Caco-2 (cell line): ENCODE results near the gene TNNI2. TPM values are rescaled to one million over a fixed set of nuclear protein-coding genes. Genes with fewer than 3 reads are reported as not detected.

Experiments used
- BruUV-seq: library from RNA; stranded (reverse); fragments of 400-500 nt; replicated peaks from 2 replicates; lab custom pipeline; 2021; lab: Mats Ljungman, UMichigan
- CTCF ChIA-PET: fragments of 300-600 bp; sonication (Branson Sonifier 250); formaldehyde crosslinking; loops from one replicate; lab custom pipeline; 2022; ENCODE audit warnings: antibody characterized with exemption; lab: Charles Lee
- POLR2A ChIA-PET: fragments of 300-600 bp; sonication (Branson Sonifier 250); formaldehyde crosslinking; loops from one replicate; lab custom pipeline; 2022; ENCODE audit warnings: antibody characterized with exemption; lab: Charles Lee
- DNase-seq, 2 experiments: peaks; one replicate each; pipeline versions ENCODE4 v3.0.0 to v3.0.0-alpha.2; 2020 to 2022
- H3K27me3 ChIP-seq: replicated peaks from 2 replicates; pipeline ENCODE4 v1.6.0; 2011; ENCODE audit warnings: low read length; ENCODE audit not compliant: control insufficient read depth, insufficient read depth
- H3K36me3 ChIP-seq: 2 replicates; pipeline ENCODE4 v1.5.1; 2011; ENCODE audit warnings: low read length; ENCODE audit not compliant: control insufficient read depth, insufficient read depth
- H3K4me1 ChIP-seq: fragments of 250-450 bp; sonication (Bioruptor Pico); 2 replicates; pipeline ENCODE4 v1.5.1; 2020; ENCODE audit warnings: mild to moderate bottlenecking
- H3K4me3 ChIP-seq: 2 replicates; pipeline ENCODE4 v1.5.1; 2011; ENCODE audit warnings: low read depth, mild to moderate bottlenecking, control low read depth, low read length
- H3K9me3 ChIP-seq: fragments of 250-450 bp; sonication (Bioruptor Pico); 2 replicates; pipeline ENCODE4 v1.5.1; 2020; ENCODE audit warnings: mild to moderate bottlenecking, moderate library complexity
- H3K27ac Mint-ChIP-seq: one replicate; pipeline ENCODE4 v1.8.0; 2022; ENCODE audit warnings: mixed read lengths; ENCODE audit not compliant: unreplicated experiment
- H3K27me3 Mint-ChIP-seq: one replicate; pipeline ENCODE4 v1.8.0; 2022; ENCODE audit warnings: mixed read lengths; ENCODE audit not compliant: insufficient read depth, unreplicated experiment
- H3K36me3 Mint-ChIP-seq: one replicate; pipeline ENCODE4 v1.8.0; 2022; ENCODE audit warnings: mild to moderate bottlenecking, mixed read lengths; ENCODE audit not compliant: insufficient read depth, unreplicated experiment
- H3K4me1 Mint-ChIP-seq: one replicate; pipeline ENCODE4 v1.8.0; 2022; ENCODE audit warnings: low read depth, mixed read lengths; ENCODE audit not compliant: unreplicated experiment
- H3K4me3 Mint-ChIP-seq: one replicate; pipeline ENCODE4 v1.8.0; 2022; ENCODE audit warnings: mild to moderate bottlenecking, moderate library complexity, mixed read lengths; ENCODE audit not compliant: unreplicated experiment
- H3K9me3 Mint-ChIP-seq: one replicate; pipeline ENCODE4 v1.8.0; 2022; ENCODE audit warnings: mixed read lengths; ENCODE audit not compliant: unreplicated experiment
- intact Hi-C: fragments of 100-400 bp; cut with micrococcal nuclease; formaldehyde crosslinking; loops from one replicate; pipeline ENCODE4 v1.10.0; 2022; ENCODE audit not compliant: unreplicated experiment
- total RNA-seq: library from RNA; stranded (reverse); gene quantifications from 2 replicates; pipeline ENCODE4 v1.2.3, GENCODE V29; 2022
- TF ChIP-seq, protein P1 (sequence below), 2 experiments: fragments of 200-600 bp in 1 of 2; IDR thresholded peaks; 1 replicate in 1 of 2; 2 replicates in 1 of 2; pipeline versions ENCODE4 v1.5.1 to v1.8.0; 2011 to 2022; ENCODE audit warnings: antibody characterized with exemption in 1 of 2, control low read depth in 1 of 2, inconsistent platforms in 1 of 2, low read depth in 1 of 2, low read length in 1 of 2, mild to moderate bottlenecking in 1 of 2, moderate library complexity in 1 of 2; ENCODE audit not compliant: insufficient read depth in 1 of 2, severe bottlenecking in 1 of 2, unreplicated experiment in 1 of 2

The TNNI2 gene
- total RNA-seq, 1 experiment from 2014 or later, result 8.6 TPM

DNA sequence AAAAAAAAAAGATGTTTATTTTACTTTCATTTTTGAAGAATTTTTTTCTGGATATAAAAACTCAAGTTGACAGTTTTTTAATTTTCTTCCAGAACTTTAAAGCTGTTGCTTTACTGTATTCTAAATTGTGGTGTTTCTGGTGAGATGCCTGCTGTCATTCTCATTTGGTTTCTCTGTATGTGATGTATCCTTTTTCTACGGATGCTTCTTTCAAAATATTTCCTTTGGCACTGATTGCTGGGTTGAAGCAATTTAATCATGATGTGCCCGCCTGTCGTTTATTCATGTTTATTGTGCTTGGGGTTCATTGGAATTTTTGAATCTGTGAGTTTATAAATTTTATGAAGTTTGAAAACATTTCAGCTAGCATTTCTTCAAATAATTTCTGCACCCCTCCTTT is 45.7 kb upstream of the TNNI2 start:
- TF ChIP-seq, protein P1, sequence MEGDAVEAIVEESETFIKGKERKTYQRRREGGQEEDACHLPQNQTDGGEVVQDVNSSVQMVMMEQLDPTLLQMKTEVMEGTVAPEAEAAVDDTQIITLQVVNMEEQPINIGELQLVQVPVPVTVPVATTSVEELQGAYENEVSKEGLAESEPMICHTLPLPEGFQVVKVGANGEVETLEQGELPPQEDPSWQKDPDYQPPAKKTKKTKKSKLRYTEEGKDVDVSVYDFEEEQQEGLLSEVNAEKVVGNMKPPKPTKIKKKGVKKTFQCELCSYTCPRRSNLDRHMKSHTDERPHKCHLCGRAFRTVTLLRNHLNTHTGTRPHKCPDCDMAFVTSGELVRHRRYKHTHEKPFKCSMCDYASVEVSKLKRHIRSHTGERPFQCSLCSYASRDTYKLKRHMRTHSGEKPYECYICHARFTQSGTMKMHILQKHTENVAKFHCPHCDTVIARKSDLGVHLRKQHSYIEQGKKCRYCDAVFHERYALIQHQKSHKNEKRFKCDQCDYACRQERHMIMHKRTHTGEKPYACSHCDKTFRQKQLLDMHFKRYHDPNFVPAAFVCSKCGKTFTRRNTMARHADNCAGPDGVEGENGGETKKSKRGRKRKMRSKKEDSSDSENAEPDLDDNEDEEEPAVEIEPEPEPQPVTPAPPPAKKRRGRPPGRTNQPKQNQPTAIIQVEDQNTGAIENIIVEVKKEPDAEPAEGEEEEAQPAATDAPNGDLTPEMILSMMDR (IDR thresholded peaks at IDR 0.05; ENCODE audit: insufficient read depth in 1 of 2, low read depth in 1 of 2, low read length in 1 of 2, severe bottlenecking in 1 of 2, unreplicated experiment in 1 of 2), result no peak
- Mint-ChIP-seq H3K27ac (no peak overlapping the region), H3K36me3 (no peaks in the 10 kb centered on the region), H3K4me1 (peaks cover 12% of the 10 kb centered on the region), H3K9me3 (peaks cover 9% of the 10 kb centered on the region), H3K4me3 (no peak overlapping the region), H3K27me3 (no peaks in the 10 kb centered on the region)
- ChIA-PET POLR2A (no interaction called here), CTCF (interaction anchor here (0.7 kb wide), 1 partner anchor 61 kb away, joined by 3 read pairs; no protein-coding TSS in a partner anchor)
- no peaks in the 10 kb centered on the region for H3K9me3 ChIP-seq
- no peak overlapping the region for H3K4me3 ChIP-seq
- intact Hi-C loops, result no loop called here
- H3K36me3 ChIP-seq, result no peaks in the 10 kb centered on the region
- no TSS peak for BruUV-seq
- H3K4me1 ChIP-seq, result no peaks in the 10 kb centered on the region
- DNase-seq, result no peak
- H3K27me3 ChIP-seq, result no peaks in the 10 kb centered on the region

DNA sequence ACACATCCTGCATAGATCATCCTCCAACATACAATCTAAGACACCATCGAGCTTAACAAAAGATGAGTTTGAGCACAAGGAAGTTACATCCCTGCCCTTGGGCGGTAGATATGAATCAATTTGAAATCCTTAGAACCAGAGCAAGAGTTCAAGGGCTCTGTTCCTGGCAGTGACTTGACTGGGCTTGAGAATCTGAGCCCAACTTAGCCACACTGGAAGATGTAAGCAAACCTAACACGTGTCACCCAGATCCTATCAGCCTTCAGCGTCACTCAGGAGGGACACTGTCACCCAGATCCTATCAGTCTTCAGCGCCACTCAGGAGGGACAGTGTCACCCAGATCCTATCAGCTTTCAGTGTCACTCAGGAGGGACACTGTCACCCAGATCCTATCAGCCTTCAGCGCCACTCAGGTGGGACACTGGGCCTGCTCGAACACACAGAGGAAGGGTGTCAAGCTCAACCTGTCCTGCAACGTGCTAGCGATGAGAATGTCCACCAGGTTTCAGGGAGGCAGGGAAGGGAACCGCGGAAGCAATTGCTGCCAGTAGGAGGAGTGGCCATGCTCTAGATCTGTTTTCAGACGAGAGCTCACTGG is 42.3 kb upstream of the TNNI2 start:
- Histone ChIP-seq H3K4me3 (no peak overlapping the region), H3K4me1 (no peaks in the 10 kb centered on the region), H3K36me3 (no peaks in the 10 kb centered on the region), H3K9me3 (no peaks in the 10 kb centered on the region), H3K27me3 (no peaks in the 10 kb centered on the region)
- BruUV-seq, result no TSS peak
- ChIA-PET POLR2A (no interaction called here), CTCF (interaction anchor here (0.5 to 1.1 kb wide), 8 partner anchors 11 to 809 kb away, joined by 3 to 7 read pairs (median 4); no protein-coding TSS in a partner anchor)
- Mint-ChIP-seq H3K27me3 (no peaks in the 10 kb centered on the region), H3K4me1 (peaks cover 18% of the 10 kb centered on the region), H3K4me3 (no peak overlapping the region), H3K27ac (peak overlapping the region; percentile 10), H3K36me3 (no peaks in the 10 kb centered on the region), H3K9me3 (peaks cover 7% of the 10 kb centered on the region)
- intact Hi-C loops, result no loop called here
- DNase-seq, result peak in 1 of 2 experiments; percentile 36
- TF ChIP-seq, protein P1 (IDR thresholded peaks at IDR 0.05; ENCODE audit: insufficient read depth in 1 of 2, low read depth in 1 of 2, low read length in 1 of 2, severe bottlenecking in 1 of 2, unreplicated experiment in 1 of 2), result peak in 1 of 2 experiments; percentile 20

DNA sequence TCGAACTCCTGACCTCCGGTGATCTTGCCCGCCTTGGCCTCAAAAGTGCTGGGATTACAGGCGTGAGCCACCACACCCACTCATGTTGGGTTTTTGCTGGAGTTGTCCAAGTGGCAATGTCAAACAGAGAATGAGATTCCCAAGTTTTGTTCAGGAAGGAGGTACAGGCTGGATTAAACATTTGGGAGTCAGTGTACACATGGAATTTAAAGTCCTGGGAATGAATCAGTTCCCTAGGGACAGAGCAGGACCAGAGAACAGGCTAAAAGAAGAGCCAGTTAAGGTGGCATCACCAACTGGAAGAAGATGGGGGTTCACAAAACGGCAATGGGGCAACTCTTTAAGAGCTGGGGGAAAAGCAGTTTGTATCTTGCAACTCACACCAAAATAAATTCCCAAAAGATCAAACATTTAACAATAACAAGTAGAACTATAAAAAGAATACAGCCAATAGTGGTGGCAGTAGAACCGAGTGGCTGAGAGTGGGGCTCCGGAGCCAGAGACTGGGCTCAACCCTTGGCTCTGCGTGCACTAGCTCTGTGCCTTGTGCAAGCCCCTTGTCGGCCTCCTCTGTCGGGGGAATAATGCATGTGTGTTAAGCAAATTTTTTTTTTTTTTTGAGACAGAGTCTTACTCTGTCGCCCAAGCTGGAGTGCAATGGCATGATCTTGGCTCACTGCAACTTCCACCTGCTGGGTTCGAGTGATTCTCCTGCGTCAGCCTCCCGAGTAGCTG is 41.2 kb upstream of the TNNI2 start:
- Histone ChIP-seq H3K36me3 (no peaks in the 10 kb centered on the region), H3K4me3 (no peak overlapping the region), H3K4me1 (no peaks in the 10 kb centered on the region), H3K27me3 (no peaks in the 10 kb centered on the region), H3K9me3 (no peaks in the 10 kb centered on the region)
- no TSS peak for BruUV-seq
- H3K27me3 Mint-ChIP-seq, result no peaks in the 10 kb centered on the region
- TF ChIP-seq, protein P1 (IDR thresholded peaks at IDR 0.05; ENCODE audit: insufficient read depth in 1 of 2, low read depth in 1 of 2, low read length in 1 of 2, severe bottlenecking in 1 of 2, unreplicated experiment in 1 of 2), result no peak
- no peak for DNase-seq
- POLR2A ChIA-PET, result no interaction called here
- no peaks in the 10 kb centered on the region for H3K36me3 Mint-ChIP-seq
- H3K4me1 Mint-ChIP-seq, result peaks cover 13% of the 10 kb centered on the region
- CTCF ChIA-PET, result interaction anchor here (1.1 kb wide), 2 partner anchors 36 to 104 kb away, joined by 3 to 7 read pairs; no protein-coding TSS in a partner anchor
- H3K9me3 Mint-ChIP-seq, result no peaks in the 10 kb centered on the region
- intact Hi-C loops, result no loop called here
- H3K4me3 Mint-ChIP-seq, result no peak overlapping the region
- no peak overlapping the region for H3K27ac Mint-ChIP-seq
